ENCODE results near the gene ILKAP.
"Not testable (repeated sequence)": the region's sequence is repeated elsewhere in the genome, so short reads cannot be mapped to it uniquely, and the experiment has no call there.

The ILKAP gene

GRCh38 chr2:238187618-238188548 lies 15.6 kb downstream of the ILKAP start:
- no peak for DNase-seq

- no peak for DNase-seq
Measured at GRCh38 chr2:238183821-238184220, 19.7 kb downstream of the ILKAP start.

- DNase-seq = no peak
Measured at GRCh38 chr2:238182362-238182761, 21.1 kb downstream of the ILKAP start.

- no peak for DNase-seq
Measured at GRCh38 chr2:238180554-238180953, 22.9 kb downstream of the ILKAP start.

DNA sequence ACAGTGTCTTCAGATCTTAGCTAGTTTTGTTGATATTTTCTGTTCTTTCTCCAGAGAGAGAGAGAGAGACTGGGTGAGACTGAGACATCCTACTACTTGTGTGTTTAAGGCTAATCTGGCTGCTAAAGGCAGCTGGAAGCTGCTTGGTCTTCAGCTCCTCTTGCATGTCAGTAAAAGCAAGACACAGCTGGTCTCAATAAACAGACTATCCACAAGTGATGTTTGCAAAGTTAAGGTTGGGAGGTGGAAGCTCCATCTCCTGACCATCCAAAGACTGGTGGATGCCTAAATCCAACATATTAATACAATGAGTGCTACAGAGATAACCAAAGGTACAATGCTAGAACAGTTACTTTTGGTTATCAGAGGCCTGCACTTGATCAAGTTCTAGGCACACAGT lies 26.9 kb downstream of the ILKAP start:
- DNase-seq = no peak

DNA sequence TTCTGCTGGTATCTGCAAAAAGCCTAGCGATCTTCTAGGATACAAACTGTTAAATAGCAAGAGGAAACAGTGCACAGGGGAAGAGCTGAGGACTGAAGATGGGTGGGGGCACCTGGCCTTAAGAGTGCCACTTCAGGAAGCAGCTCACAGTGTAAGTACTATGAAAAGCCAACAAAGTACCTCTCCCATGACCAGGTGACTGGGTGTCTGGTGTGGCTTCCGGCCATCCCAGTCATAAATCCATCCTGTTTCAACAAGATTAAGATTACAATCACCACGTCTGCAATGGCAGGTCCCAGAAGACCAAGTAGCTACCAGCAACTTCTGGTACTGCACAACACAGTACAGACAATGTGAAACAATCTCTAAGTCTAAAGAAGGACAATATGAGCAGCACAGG lies 28.8 kb downstream of the ILKAP start:
- DNase-seq = no peak

DNA sequence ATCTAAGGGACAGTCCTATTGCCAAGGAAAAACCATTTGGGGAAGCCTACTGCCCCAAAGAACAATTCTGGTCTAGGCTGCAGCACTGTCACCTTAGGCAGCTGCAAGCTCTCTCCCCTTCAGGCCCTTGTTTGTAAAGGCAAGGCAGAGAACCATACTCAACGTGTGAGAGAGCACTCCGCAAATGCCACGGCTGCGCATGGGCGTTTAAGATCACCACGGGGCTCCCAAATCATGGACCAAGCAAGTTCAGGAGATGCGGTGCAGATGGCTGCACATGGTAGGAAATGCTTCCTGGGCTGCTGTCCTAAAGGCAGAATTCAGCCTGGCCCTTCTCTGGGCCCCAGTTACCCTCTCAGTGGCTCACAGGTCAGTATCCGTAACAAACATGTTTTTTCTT lies 29.2 kb downstream of the ILKAP start:
- no peak for DNase-seq

DNA sequence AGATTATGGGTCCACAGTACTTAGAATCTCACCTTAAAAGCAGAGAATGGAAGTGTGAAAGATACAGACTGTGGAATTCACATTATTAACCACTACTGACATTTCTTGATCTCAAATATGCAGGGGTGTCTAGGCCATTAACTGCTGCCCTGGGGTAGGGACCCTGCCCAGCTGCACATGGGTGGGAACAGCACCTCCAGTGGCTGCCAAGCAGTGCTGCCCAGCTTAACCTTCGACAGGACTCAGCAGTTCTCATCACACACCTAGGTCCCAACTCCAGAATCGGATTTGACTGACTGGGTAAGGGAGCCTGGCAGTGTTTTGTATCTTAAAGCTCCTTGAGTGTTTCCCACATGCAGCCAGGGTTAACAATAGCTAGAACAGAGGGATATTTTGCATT lies 29.8 kb downstream of the ILKAP start:
- DNase-seq = no peak

DNA sequence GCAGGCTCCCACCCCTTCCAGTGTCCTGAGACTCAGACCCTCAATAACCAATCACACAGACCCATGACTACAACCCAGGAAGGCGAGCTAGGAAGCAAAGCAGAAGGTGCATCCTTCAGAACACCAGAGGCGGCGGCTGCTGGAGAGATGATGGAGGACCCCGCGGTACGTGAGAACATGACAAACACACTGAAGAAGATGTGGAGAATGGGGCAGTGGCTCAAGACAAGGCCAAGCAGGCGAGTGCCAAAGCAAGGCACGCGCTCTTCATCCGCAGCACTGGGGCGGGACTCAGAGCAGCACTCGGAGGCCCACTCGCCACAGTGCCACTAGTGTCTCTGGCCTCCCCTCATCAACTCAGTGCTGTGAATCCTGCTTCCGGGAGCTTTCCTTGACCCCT lies 31.1 kb downstream of the ILKAP start:
- DNase-seq = no peak

DNA sequence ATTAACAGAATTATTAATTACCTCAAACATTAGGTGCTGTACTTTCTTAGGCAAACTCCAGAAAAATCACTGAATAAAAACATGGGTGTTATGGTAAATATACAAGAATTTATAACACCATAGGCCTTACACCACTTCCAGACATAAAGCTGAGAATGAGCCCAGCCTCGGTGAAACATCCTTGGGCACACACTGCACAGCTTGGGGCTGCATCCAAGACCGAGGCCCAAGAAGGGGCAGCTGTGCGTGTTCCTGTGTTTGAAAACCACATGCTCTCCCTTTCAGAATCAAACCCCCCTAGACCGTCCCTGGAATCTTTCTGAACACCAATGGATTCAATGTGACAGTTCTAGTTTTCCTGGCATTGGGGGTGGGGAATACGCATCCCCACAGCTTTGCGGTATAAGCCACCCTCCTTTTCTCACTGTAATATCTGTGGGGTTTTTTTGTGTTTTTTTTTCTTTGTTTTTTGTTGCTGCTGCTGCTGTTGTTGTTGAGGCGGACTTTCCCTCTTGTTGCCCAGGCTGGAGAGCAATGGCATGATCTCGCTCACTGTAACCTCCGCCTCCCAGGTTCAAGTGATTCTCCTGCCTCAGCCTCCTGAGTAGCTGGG lies 31.8 kb downstream of the ILKAP start:
- DNase-seq = no peak

GRCh38 chr2:238171072-238171431 lies 32.4 kb downstream of the ILKAP start:
- not testable (repeated sequence) for DNase-seq

- no peak for DNase-seq
Measured at GRCh38 chr2:238170386-238171071, 33.0 kb downstream of the ILKAP start.

DNA sequence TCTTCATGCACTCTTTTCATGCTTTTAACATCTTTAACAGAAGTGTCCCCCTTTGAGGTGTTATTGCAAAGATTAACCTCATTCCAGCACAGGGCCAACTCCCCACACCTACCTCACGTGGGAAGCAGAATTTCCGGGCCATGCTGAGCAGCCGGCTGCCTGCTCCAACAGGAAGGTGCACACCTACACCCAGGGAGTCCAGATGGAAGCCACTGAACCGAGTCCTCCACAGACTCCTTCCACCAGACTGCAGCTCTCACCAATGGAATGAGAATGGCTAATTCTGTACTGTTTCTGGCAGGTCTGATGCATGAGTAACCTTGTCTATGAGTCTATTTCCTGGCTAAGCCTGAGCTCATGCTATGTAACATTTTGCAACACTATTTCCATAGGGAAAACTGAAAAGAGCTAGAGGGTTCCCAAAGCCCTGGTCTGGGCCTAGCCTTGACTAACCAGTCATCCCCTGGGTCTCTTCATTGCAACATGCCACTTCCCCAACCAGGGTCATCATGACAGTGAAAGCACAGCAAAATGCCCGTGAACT lies 33.7 kb downstream of the ILKAP start:
- no peak for DNase-seq

DNA sequence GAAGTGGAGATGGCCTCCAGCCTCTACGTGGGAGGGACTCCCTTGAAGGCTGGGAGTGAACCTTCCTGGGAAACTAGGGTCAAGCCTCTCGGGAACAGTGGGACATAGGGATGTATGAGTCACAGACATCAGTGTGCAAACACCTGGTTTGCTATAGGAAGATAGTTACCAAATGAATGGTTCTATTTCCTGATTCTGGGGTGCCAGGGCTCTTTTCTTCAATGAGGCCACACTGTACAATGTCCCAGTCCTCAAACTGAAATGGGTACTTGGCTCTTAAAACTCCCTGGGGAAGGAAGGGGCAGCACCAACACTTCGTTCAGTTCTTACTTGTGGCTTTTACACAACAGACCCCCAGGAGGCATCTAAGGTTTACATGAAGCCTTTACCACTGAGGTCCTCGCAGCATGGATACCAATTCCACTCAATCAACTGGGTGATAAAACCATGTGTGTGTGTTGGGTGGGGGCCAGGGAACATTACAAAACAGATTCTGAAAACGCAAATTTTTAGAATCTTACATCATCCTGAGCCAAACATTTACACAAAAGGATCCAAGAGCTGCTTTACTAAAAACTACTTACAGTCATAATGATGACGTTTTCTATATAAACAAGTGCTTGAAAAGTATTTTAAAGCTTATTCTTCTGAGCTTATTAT lies 34.3 kb downstream of the ILKAP start:
- DNase-seq = no peak

GRCh38 chr2:238168196-238169047 lies 35.1 kb downstream of the ILKAP start:
- DNase-seq = no peak

- DNase-seq = no peak
Measured at GRCh38 chr2:238167761-238168160, 35.7 kb downstream of the ILKAP start.

- DNase-seq = no peak
Measured at GRCh38 chr2:238167344-238167715, 36.2 kb downstream of the ILKAP start.

- DNase-seq = no peak
Measured at GRCh38 chr2:238166391-238167343, 36.8 kb downstream of the ILKAP start.

GRCh38 chr2:238165288-238165921 lies 38.1 kb downstream of the ILKAP start:
- DNase-seq = no peak

DNA sequence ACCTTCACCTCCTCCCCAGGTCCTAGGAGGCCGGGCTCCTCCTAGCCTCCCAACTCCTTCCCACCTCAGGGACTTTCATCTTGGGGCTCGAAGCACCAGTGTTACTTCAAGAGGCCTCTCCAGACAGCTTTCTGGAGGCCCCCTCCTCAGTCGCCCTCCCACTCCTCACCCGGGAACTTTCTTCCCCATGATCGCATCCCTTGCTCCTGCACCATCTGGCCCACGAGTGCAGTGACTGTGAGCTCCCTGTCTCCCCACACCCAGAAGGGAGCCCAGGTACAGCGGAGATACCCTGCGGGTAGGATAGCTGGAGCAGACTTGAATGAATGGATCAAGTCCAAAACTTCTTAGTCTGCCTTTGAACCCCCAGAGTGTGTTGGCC lies 38.6 kb downstream of the ILKAP start:
- DNase-seq = no peak
